Transverse colon (tissue), 4 donors: Measurements from ENCODE around the gene STARD7. TPM values are rescaled to one million over a fixed set of nuclear protein-coding genes. Genes with fewer than 3 reads are reported as not detected.

ENCODE experiments used
- DNase-seq: peaks from one replicate; pipeline ENCODE4 v3.0.0-alpha.2; 2019
- H3K27ac ChIP-seq, 4 donors: fragments of 200-600 bp; sonication (generic); 2 replicates each; pipeline ENCODE4 v1.5.1; 2016 to 2018; ENCODE audit warnings: inconsistent platforms in 4 of 4
- H3K27me3 ChIP-seq: fragments of 200-600 bp; sonication (generic); 2 replicates; pipeline ENCODE4 v1.5.1; 2017; ENCODE audit warnings: inconsistent platforms
- H3K36me3 ChIP-seq, 4 donors: fragments of 200-600 bp; sonication (generic); 2 replicates each; pipeline ENCODE4 v1.5.1; 2017 to 2019; ENCODE audit warnings: inconsistent platforms in 4 of 4
- H3K4me1 ChIP-seq, 4 donors: fragments of 200-600 bp; sonication (generic); 2 replicates each; pipeline ENCODE4 v1.5.1; 2017 to 2020; ENCODE audit warnings: inconsistent platforms in 4 of 4
- H3K4me3 ChIP-seq, 4 donors: fragments of 200-600 bp; sonication (generic); 1 replicate in 1 of 4; 2 replicates in 3 of 4; pipeline versions ENCODE4 v1.5.1 to v1.6.1; 2017 to 2019; ENCODE audit warnings: inconsistent platforms in 4 of 4
- H3K9me3 ChIP-seq, 2 donors: fragments of 200-600 bp; sonication (generic); 2 replicates each; pipeline ENCODE4 v1.5.1; 2017 to 2019; ENCODE audit warnings: inconsistent platforms in 2 of 2
- EP300 ChIP-seq: sonication (generic); formaldehyde crosslinking; IDR thresholded peaks from one replicate; pipeline ENCODE4 v1.6.1; 2017; ENCODE audit warnings: antibody characterized with exemption, low read depth
- POLR2A ChIP-seq: fragments of 450-650 bp; IDR thresholded peaks from one replicate; pipeline ENCODE4 v1.6.1; 2016; ENCODE audit warnings: antibody characterized with exemption, mild to moderate bottlenecking, moderate library complexity
- POLR2AphosphoS5 ChIP-seq, 3 donors: sonication (generic); formaldehyde crosslinking; IDR thresholded peaks; one replicate each; pipeline ENCODE4 v1.6.1; 2016; ENCODE audit warnings: antibody characterized with exemption in 3 of 3
- WGBS, 2 donors: methylation state at CpG; one replicate each; pipeline ENCODE4 v1.1.5; 2018; ENCODE audit warnings: low coverage in 1 of 2; 5-methylcytosine and 5-hydroxymethylcytosine counted together
- in situ Hi-C, 4 donors: fragments of 200-750 bp; cut with MboI; loops; one replicate each; pipeline versions ENCODE4 v1.15.0 to v1.15.1; 2017; ENCODE audit warnings: low sequenced_read_pairs in 3 of 4, low pct_ligation_motif_present in 1 of 4, low pct_unique_long_range_greater_than_20kb in 1 of 4
- intact Hi-C: fragments of 100-400 bp; cut with DNase I; formaldehyde crosslinking; loops from one replicate; pipeline ENCODE4 v1.15.1; 2023; ENCODE audit warnings: low total_unique reads
- total RNA-seq, 4 donors: library from RNA; depleted of rRNA; stranded (reverse); fragments of >200 nt; gene quantifications; one replicate each; pipeline ENCODE4 v1.1.0, GENCODE V29; 2016
- TF ChIP-seq, protein P1 (sequence below), 5 experiments: fragments of 200-600 bp in 3 of 5; fragments of 450-650 bp in 2 of 5; sonication (generic) in 3 of 5; IDR thresholded peaks; 1 replicate in 2 of 5; 2 replicates in 3 of 5; pipeline ENCODE4 v1.5.1; 2016 to 2017; ENCODE audit warnings: antibody characterized with exemption in 5 of 5, inconsistent platforms in 3 of 5, mild to moderate bottlenecking in 2 of 5, moderate library complexity in 1 of 5

The STARD7 gene
- total RNA-seq, 4 donors from 2014 or later: 74.1 to 155 (median 139) TPM

GRCh38 chr2:96158554-96158940 lies 50.1 kb downstream of the STARD7 start:
- in situ Hi-C loops (no loop called here), intact Hi-C loops (no loop called here)
- peaks cover 0 to 10% (median 2%) of the 10 kb centered on the region in 4 donors for H3K4me1 ChIP-seq
- H3K27ac ChIP-seq: no peak overlapping the region
- H3K36me3 ChIP-seq: no peaks in the 10 kb centered on the region
- WGBS, 2 donors: 83% methylated on average over 12 of the region's 14 CpGs; no CpG with 5 or more reads in 1 of the 2 donors
- no peaks in the 10 kb centered on the region for H3K9me3 ChIP-seq
- no peak for DNase-seq
- H3K4me3 ChIP-seq: no peak overlapping the region
- no peak for TF ChIP-seq POLR2AphosphoS5 (IDR thresholded peaks at IDR 0.05)
- TF ChIP-seq, protein P1, sequence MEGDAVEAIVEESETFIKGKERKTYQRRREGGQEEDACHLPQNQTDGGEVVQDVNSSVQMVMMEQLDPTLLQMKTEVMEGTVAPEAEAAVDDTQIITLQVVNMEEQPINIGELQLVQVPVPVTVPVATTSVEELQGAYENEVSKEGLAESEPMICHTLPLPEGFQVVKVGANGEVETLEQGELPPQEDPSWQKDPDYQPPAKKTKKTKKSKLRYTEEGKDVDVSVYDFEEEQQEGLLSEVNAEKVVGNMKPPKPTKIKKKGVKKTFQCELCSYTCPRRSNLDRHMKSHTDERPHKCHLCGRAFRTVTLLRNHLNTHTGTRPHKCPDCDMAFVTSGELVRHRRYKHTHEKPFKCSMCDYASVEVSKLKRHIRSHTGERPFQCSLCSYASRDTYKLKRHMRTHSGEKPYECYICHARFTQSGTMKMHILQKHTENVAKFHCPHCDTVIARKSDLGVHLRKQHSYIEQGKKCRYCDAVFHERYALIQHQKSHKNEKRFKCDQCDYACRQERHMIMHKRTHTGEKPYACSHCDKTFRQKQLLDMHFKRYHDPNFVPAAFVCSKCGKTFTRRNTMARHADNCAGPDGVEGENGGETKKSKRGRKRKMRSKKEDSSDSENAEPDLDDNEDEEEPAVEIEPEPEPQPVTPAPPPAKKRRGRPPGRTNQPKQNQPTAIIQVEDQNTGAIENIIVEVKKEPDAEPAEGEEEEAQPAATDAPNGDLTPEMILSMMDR (IDR thresholded peaks at IDR 0.05): no peak
- TF ChIP-seq EP300: no peak
- no peak for TF ChIP-seq POLR2A
- no peaks in the 10 kb centered on the region for H3K27me3 ChIP-seq

GRCh38 chr2:96157649-96158553 lies 50.7 kb downstream of the STARD7 start:
- WGBS, 2 donors: 59 to 100% methylated on average over 1 to 17 of the region's 19 CpGs
- H3K27ac ChIP-seq: no peak overlapping the region
- DNase-seq: no peak

DNA sequence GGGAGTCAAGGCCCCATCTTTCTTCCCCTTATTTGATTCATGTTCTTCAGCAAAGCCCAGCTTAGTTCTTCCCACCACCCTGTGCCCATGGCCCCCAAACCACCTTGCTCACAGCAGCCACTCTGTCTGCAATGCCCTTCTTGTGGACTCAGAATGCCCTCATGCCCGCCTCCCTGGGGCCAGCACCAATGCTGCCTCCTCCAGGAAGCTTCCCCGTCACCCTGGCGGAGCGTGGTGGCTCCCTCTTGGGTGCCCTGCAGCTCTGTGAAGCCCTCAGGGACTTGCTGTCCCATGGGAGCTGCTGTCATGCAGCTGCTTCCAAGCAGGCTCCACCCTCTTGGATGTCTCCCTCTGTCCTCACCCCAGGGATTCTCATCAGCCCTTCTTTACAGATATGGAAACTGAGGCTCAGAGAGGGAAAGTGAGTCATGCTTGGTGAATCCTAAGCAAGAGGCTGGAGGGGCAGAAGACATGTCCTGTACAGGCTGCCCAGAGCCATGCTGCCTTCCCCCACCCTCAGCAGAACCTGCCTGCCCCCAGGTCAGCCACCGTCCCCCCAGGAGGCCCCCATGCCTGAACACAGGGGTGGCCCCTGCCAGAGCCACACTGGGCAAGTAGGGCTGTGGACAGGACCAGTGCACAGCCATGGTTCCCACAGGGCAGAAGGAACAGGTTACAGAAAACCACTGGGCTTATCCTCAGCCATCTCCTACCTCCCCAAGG lies 51.5 kb downstream of the STARD7 start:
- no peaks in the 10 kb centered on the region for H3K27me3 ChIP-seq
- WGBS, 2 donors: 91% methylated on average over 4 of the region's 5 CpGs; no CpG with 5 or more reads in 1 of the 2 donors
- in situ Hi-C loops: no loop called here
- no peaks in the 10 kb centered on the region for H3K36me3 ChIP-seq
- intact Hi-C loops: no loop called here
- H3K4me1 ChIP-seq: peaks cover 0 to 4% (median 1%) of the 10 kb centered on the region in 4 donors
- no peak for TF ChIP-seq POLR2A
- no peak for TF ChIP-seq EP300
- TF ChIP-seq, protein P1 (IDR thresholded peaks at IDR 0.05): no peak
- no peak for TF ChIP-seq POLR2AphosphoS5 (IDR thresholded peaks at IDR 0.05)
- H3K9me3 ChIP-seq: no peaks in the 10 kb centered on the region
- DNase-seq: no peak
- no peak overlapping the region for H3K4me3 ChIP-seq
- H3K27ac ChIP-seq: no peak overlapping the region

More at GRCh38 chr2:96157649-96158553, 50.7 kb downstream of the STARD7 start:
- TF ChIP-seq, protein P1 (IDR thresholded peaks at IDR 0.05): no peak
- no peak for TF ChIP-seq EP300
- no peak for TF ChIP-seq POLR2AphosphoS5 (IDR thresholded peaks at IDR 0.05)
- no peak for TF ChIP-seq POLR2A
- in situ Hi-C loops: no loop called here
- H3K36me3 ChIP-seq: no peaks in the 10 kb centered on the region
- no peak overlapping the region for H3K4me3 ChIP-seq
- intact Hi-C loops: no loop called here
- H3K9me3 ChIP-seq: no peaks in the 10 kb centered on the region
- H3K27me3 ChIP-seq: no peaks in the 10 kb centered on the region
- peaks cover 0 to 10% (median 2%) of the 10 kb centered on the region in 4 donors for H3K4me1 ChIP-seq
